ENCODE data around the gene MCAM. TPM values are rescaled to one million over a fixed set of nuclear protein-coding genes. Genes with fewer than 3 reads are reported as not detected.
A peak's percentile ranks its signal among the peaks of the same experiment; 100 is the strongest.

Gene MCAM
- total and polyA plus RNA-seq, 2 donors: 154 to 451 TPM

GRCh38 chr11:119263352-119263940, 53.5 kb downstream of the MCAM start:
- Histone ChIP-seq H3K27ac (ENCODE audit: low read depth) (peak overlapping the region; percentile 59), H3K4me1 (ENCODE audit: insufficient read depth) (no peaks in the 10 kb centered on the region), H3K4me3 (ENCODE audit: low read depth, low read length) (no peak overlapping the region), H3K36me3 (ENCODE audit: insufficient read depth) (peaks cover 6% of the 10 kb centered on the region)
- WGBS: 6% methylated on average over 3 of the region's 3 CpGs
- no peak for DNase-seq (ENCODE audit: extremely low spot score)

GRCh38 chr11:119262668-119263351, 54.1 kb downstream of the MCAM start:
- WGBS: 71% methylated on average over 5 of the region's 5 CpGs
- peak overlapping the region; percentile 59 for H3K27ac ChIP-seq (ENCODE audit: low read depth)
- H3K36me3 ChIP-seq (ENCODE audit: insufficient read depth): peaks cover 6% of the 10 kb centered on the region
- no peaks in the 10 kb centered on the region for H3K4me1 ChIP-seq (ENCODE audit: insufficient read depth)
- no peak overlapping the region for H3K4me3 ChIP-seq (ENCODE audit: low read depth, low read length)
- no peak for DNase-seq (ENCODE audit: extremely low spot score)

- 67% methylated on average over 3 of the region's 3 CpGs for WGBS
- no peak overlapping the region for H3K27ac ChIP-seq (ENCODE audit: low read depth)
- H3K4me3 ChIP-seq (ENCODE audit: low read depth, low read length): no peak overlapping the region
- DNase-seq (ENCODE audit: extremely low spot score): no peak
- no peaks in the 10 kb centered on the region for H3K4me1 ChIP-seq (ENCODE audit: insufficient read depth)
- H3K36me3 ChIP-seq (ENCODE audit: insufficient read depth): peaks cover 6% of the 10 kb centered on the region
These were observed 57.9 kb downstream of the MCAM start for GRCh38 chr11:119258983-119259382.

Small RNAs within 50 kb of the gene (small RNA-seq; reads per million reads assigned to genes)
- gene RF01225 (not detected), gene RNU6-262P (not detected)

Other genes starting within 250 kb of the MCAM start
- 20.2 TPM for gene VPS11, start 249.3 kb downstream of the MCAM start, total RNA-seq
- 41.9 TPM for gene VPS11, start 249.3 kb downstream of the MCAM start, polyA plus RNA-seq
- gene HMBS, start 232.2 kb downstream of the MCAM start, total RNA-seq: 6.5 TPM
- gene HMBS, start 232.2 kb downstream of the MCAM start, polyA plus RNA-seq: 19.0 TPM
- 12.1 TPM for gene DPAGT1, start 215.3 kb downstream of the MCAM start, total RNA-seq
- gene DPAGT1, start 215.3 kb downstream of the MCAM start, polyA plus RNA-seq: 29.1 TPM
- gene C2CD2L, start 209.8 kb downstream of the MCAM start, total RNA-seq: 3.4 TPM
- gene C2CD2L, start 209.8 kb downstream of the MCAM start, polyA plus RNA-seq: 9.8 TPM
- gene HINFP, start 195.6 kb downstream of the MCAM start, total RNA-seq: 16.5 TPM
- 17.6 TPM for gene HINFP, start 195.6 kb downstream of the MCAM start, polyA plus RNA-seq
- gene ABCG4, start 168.1 kb downstream of the MCAM start, total RNA-seq: 0.95 TPM
- 0.18 TPM for gene ABCG4, start 168.1 kb downstream of the MCAM start, polyA plus RNA-seq
- gene NLRX1, start 148.4 kb downstream of the MCAM start, total RNA-seq: 11.7 TPM
- 24.3 TPM for gene NLRX1, start 148.4 kb downstream of the MCAM start, polyA plus RNA-seq
- 0.74 TPM for gene NHERF4, start 131.7 kb downstream of the MCAM start, total RNA-seq
- 0.28 TPM for gene NHERF4, start 131.7 kb downstream of the MCAM start, polyA plus RNA-seq
- 15.5 TPM for gene CBL, start 110.8 kb downstream of the MCAM start, total RNA-seq
- gene CBL, start 110.8 kb downstream of the MCAM start, polyA plus RNA-seq: 8.0 TPM
- 4.7 TPM for gene RNF26, start 17.4 kb upstream of the MCAM start, total RNA-seq
- 33.3 TPM for gene RNF26, start 17.4 kb upstream of the MCAM start, polyA plus RNA-seq
- 17.4 TPM for gene C1QTNF5, start 23.8 kb upstream of the MCAM start, total RNA-seq
- 46.7 TPM for gene C1QTNF5, start 23.8 kb upstream of the MCAM start, polyA plus RNA-seq
- gene MFRP, start 29.6 kb upstream of the MCAM start, total RNA-seq: not detected
- gene MFRP, start 29.6 kb upstream of the MCAM start, polyA plus RNA-seq: 0.03 TPM
- 1.1 TPM for gene USP2, start 64.6 kb upstream of the MCAM start, total RNA-seq
- 4.8 TPM for gene USP2, start 64.6 kb upstream of the MCAM start, polyA plus RNA-seq
- 39.2 TPM for gene THY1, start 106.0 kb upstream of the MCAM start, total RNA-seq
- 148 TPM for gene THY1, start 106.0 kb upstream of the MCAM start, polyA plus RNA-seq